HEK293T (cell line): ENCODE results near the gene PCSK5.

Source experiments
- FOXA1 ChIP-seq: fragments of 450-650 bp; IDR thresholded peaks from 2 replicates; pipeline ENCODE4 v1.6.1; 2016; ENCODE audit warnings: mild to moderate bottlenecking
- HDGF ChIP-seq: fragments of 450-650 bp; IDR thresholded peaks from 2 replicates; pipeline ENCODE4 v1.6.1; 2017; ENCODE audit warnings: antibody characterized with exemption, borderline replicate concordance

DNA sequence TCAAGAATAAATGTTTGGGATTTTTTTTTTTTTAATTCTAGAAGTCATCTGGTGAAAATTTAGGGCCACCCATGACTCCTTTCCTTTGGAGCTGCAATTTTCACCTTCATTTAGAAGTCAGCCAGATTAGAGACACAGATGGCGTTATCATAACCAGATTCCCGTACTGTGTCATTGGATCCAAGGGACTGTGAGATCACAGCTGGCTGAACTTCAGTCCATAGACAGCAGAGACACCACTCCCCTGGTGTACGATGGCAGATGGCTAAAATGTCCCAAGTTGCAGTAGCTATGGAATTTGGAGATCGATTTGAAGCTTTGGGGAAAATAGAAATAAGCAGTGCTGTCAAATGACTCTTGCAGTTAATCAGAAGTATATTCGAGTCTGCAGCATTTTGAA is 287.5 kb downstream of the PCSK5 start:
- no peak for TF ChIP-seq HDGF
- TF ChIP-seq FOXA1 = no peak
